Melanocyte of skin (primary cell): ENCODE data around the gene PDCD5. TPM values are rescaled to one million over a fixed set of nuclear protein-coding genes. Genes with fewer than 3 reads are reported as not detected.

ENCODE experiments used
- small RNA-seq, 2 donors: library from RNA; depleted of rRNA; stranded (forward); fragments of <200 nt; gene quantifications; one replicate each; pipeline ENCODE3, GENCODE V24; 2012
- total RNA-seq, 2 donors: library from RNA; depleted of rRNA; stranded (reverse); fragments of >200 nt; gene quantifications; 2 replicates each; pipeline ENCODE4 v1.2.3, GENCODE V29; 2012

The PDCD5 gene
- total RNA-seq = 10 to 100 TPM; 77.8 to 93.6 TPM

GRCh38 chr19:32580901-32581704, at the start of gene PDCD5:
Gene PDCD5, plus strand, starts transcription at chr19:32581190. Its CDS starts 72 bp downstream, at chr19:32581262.

Small RNAs within 50 kb of the gene (small RNA-seq; reads per million reads assigned to genes)
- 0.21 to 0.52 reads per million in 2 donors for gene SNORA68B

Other genes starting within 250 kb of the PDCD5 start
- 1 to 10 TPM; 7.9 to 8.0 TPM for gene ZNF507, start 235.6 kb upstream of the PDCD5 start, total RNA-seq
- 10 to 100 TPM; 27.6 to 29.6 TPM for gene DPY19L3, start 175.4 kb upstream of the PDCD5 start, total RNA-seq
- 10 to 100 TPM; 25.5 to 34.6 TPM for gene ANKRD27, start 94.0 kb downstream of the PDCD5 start, total RNA-seq
- under 1 TPM; under 0.01 to 0.34 TPM for gene RGS9BP, start 94.7 kb downstream of the PDCD5 start, total RNA-seq
- 10 to 100 TPM; 13.0 to 13.1 TPM for gene NUDT19, start 110.6 kb downstream of the PDCD5 start, total RNA-seq
- under 1 TPM in 1 of 2 donors, not detected in 1; under 0.01 TPM for gene TDRD12, start 138.6 kb downstream of the PDCD5 start, total RNA-seq